H1 (cell line): ENCODE data around the gene TMCC3. TPM values are rescaled to one million over a fixed set of nuclear protein-coding genes. Genes with fewer than 3 reads are reported as not detected.

Source experiments
- CTCF ChIA-PET: fragments of 300-600 bp; sonication (Branson Sonifier 250); formaldehyde crosslinking; loops from one replicate; lab custom pipeline; 2021; ENCODE audit not compliant: partially characterized antibody; lab: Charles Lee
- POLR2A ChIA-PET: fragments of 300-600 bp; sonication (Branson Sonifier 250); formaldehyde crosslinking; loops from one replicate; lab custom pipeline; 2021; ENCODE audit warnings: inconsistent platforms; ENCODE audit not compliant: partially characterized antibody; lab: Charles Lee
- DNase-seq, 2 experiments: peaks; one replicate each; pipeline versions ENCODE4 v3.0.0 to v3.0.0-alpha.2; 2010 to 2022; ENCODE audit warnings: low spot score in 2 of 2, low read depth in 1 of 2, mixed read lengths in 1 of 2
- FAIRE-seq: peaks from 2 replicates; lab custom pipeline; 2011; peaks lifted over from hg19 to GRCh38; lab: Jason Lieb, UNC
- H2AFZ ChIP-seq: 2 replicates; pipeline ENCODE4 v1.8.1; 2012; ENCODE audit warnings: low read length, inconsistent platforms
- H2AK5ac ChIP-seq: 2 replicates; pipeline ENCODE4 v1.6.1; 2013; ENCODE audit warnings: low read depth, low read length
- H2BK120ac ChIP-seq: replicated peaks from 2 replicates; pipeline ENCODE3; 2013; ENCODE audit warnings: low read depth, low read length, inconsistent platforms
- H2BK12ac ChIP-seq: 2 replicates; pipeline ENCODE4 v1.6.1; 2013; ENCODE audit warnings: low read depth, low read length
- H2BK15ac ChIP-seq: 2 replicates; pipeline ENCODE4 v1.6.1; 2013; ENCODE audit warnings: low read length
- H2BK20ac ChIP-seq: 2 replicates; pipeline ENCODE4 v1.6.1; 2013; ENCODE audit warnings: low read length
- H2BK5ac ChIP-seq: 2 replicates; pipeline ENCODE4 v1.6.1; 2013; ENCODE audit warnings: low read depth, low read length
- H3K14ac ChIP-seq: 2 replicates; pipeline ENCODE4 v1.6.1; 2013; ENCODE audit warnings: inconsistent platforms; ENCODE audit not compliant: insufficient read length
- H3K18ac ChIP-seq: 2 replicates; pipeline ENCODE4 v1.6.1; 2013; ENCODE audit warnings: low read length; ENCODE audit errors: extremely low read depth
- H3K23ac ChIP-seq: 2 replicates; pipeline ENCODE4 v1.6.1; 2013; ENCODE audit warnings: inconsistent platforms; ENCODE audit not compliant: insufficient read length
- H3K23me2 ChIP-seq: 2 replicates; pipeline ENCODE4 v1.6.1; 2013; ENCODE audit warnings: low read depth, low read length
- H3K27ac ChIP-seq: 2 replicates; pipeline ENCODE4 v1.6.1; 2011; ENCODE audit warnings: low read depth, low read length, inconsistent platforms
- H3K27me3 ChIP-seq, 4 experiments: replicated peaks in 1 of 4; 1 replicate in 1 of 4; 2 replicates in 3 of 4; pipeline versions ENCODE4 v1.6.1 to v1.8.1; 2011 to 2013; ENCODE audit warnings: low read length in 3 of 4, mild to moderate bottlenecking in 3 of 4, inconsistent platforms in 2 of 4, mixed read lengths in 2 of 4, moderate library complexity in 1 of 4; ENCODE audit not compliant: control insufficient read depth in 3 of 4, insufficient read depth in 3 of 4; ENCODE audit errors: extremely low read depth in 1 of 4
- H3K36me3 ChIP-seq, 4 experiments: 2 replicates each; pipeline versions ENCODE4 v1.6.1 to v1.8.1; 2011 to 2013; ENCODE audit warnings: mild to moderate bottlenecking in 4 of 4, low read length in 3 of 4, moderate library complexity in 2 of 4, control low read depth in 1 of 4, inconsistent platforms in 1 of 4; ENCODE audit not compliant: insufficient read depth in 4 of 4, control insufficient read depth in 2 of 4
- H3K4ac ChIP-seq: replicated peaks from 2 replicates; pipeline ENCODE3; 2013; ENCODE audit warnings: low read length, low read depth, mixed read lengths, inconsistent platforms; ENCODE audit not compliant: insufficient read length
- H3K4me1 ChIP-seq, 4 experiments: replicated peaks in 1 of 4; 1 replicate in 1 of 4; 2 replicates in 3 of 4; pipeline versions ENCODE4 v1.6.1 to v1.8.1; 2011 to 2013; ENCODE audit warnings: low read length in 3 of 4, inconsistent platforms in 2 of 4, mixed read lengths in 1 of 4; ENCODE audit not compliant: insufficient read depth in 4 of 4, control insufficient read depth in 3 of 4
- H3K4me2 ChIP-seq, 2 experiments: 2 replicates each; pipeline versions ENCODE4 v1.6.1 to v1.8.1; 2011 to 2013; ENCODE audit warnings: low read depth in 2 of 2, low read length in 2 of 2, control low read depth in 1 of 2, inconsistent platforms in 1 of 2, mild to moderate bottlenecking in 1 of 2; ENCODE audit not compliant: insufficient read depth in 1 of 2
- H3K4me3 ChIP-seq, 4 experiments: fragments of 200-600, 300-600 bp in 1 of 4; sonication (generic), shearing (Covaris generic), sonication (Bioruptor Twin) in 1 of 4; 2 replicates each; pipeline versions ENCODE4 v1.5.1 to v1.8.1; 2011 to 2016; ENCODE audit warnings: low read length in 4 of 4, low read depth in 3 of 4, control low read depth in 2 of 4, inconsistent platforms in 2 of 4, mild to moderate bottlenecking in 2 of 4, mixed read lengths in 1 of 4, moderate library complexity in 1 of 4; ENCODE audit not compliant: insufficient read depth in 2 of 4; ENCODE audit errors: extremely low read depth in 1 of 4
- H3K56ac ChIP-seq: replicated peaks from 2 replicates; pipeline ENCODE3; 2013; ENCODE audit warnings: low read depth, mild to moderate bottlenecking, mixed read lengths, low read length, inconsistent platforms; ENCODE audit not compliant: insufficient read length
- H3K79me1 ChIP-seq: 2 replicates; pipeline ENCODE4 v1.6.1; 2013; ENCODE audit warnings: low read depth, low read length, control low read depth
- H3K79me2 ChIP-seq, 2 experiments: 2 replicates each; pipeline versions ENCODE4 v1.6.1 to v1.8.1; 2012 to 2013; ENCODE audit warnings: low read length in 2 of 2, mild to moderate bottlenecking in 2 of 2, inconsistent platforms in 1 of 2; ENCODE audit not compliant: insufficient read depth in 2 of 2, control insufficient read depth in 1 of 2
- H3K9ac ChIP-seq, 4 experiments: replicated peaks in 1 of 4; 1 replicate in 1 of 4; 2 replicates in 3 of 4; pipeline versions ENCODE4 v1.6.1 to v1.8.1; 2011 to 2013; ENCODE audit warnings: low read depth in 3 of 4, low read length in 3 of 4, control low read depth in 2 of 4, mild to moderate bottlenecking in 2 of 4, moderate library complexity in 2 of 4, inconsistent platforms in 1 of 4; ENCODE audit errors: extremely low read depth in 1 of 4
- H3K9me3 ChIP-seq, 2 experiments: 2 replicates each; pipeline versions ENCODE4 v1.6.1 to v1.8.1; 2012 to 2013; ENCODE audit warnings: mild to moderate bottlenecking in 2 of 2, moderate library complexity in 2 of 2, control low read depth in 1 of 2, inconsistent platforms in 1 of 2, low read depth in 1 of 2, low read length in 1 of 2, mixed read lengths in 1 of 2; ENCODE audit not compliant: insufficient read depth in 2 of 2
- H4K20me1 ChIP-seq, 2 experiments: replicated peaks in 1 of 2; 2 replicates each; pipeline versions ENCODE3 to v1.8.1; 2011 to 2013; ENCODE audit warnings: inconsistent platforms in 2 of 2, low read length in 2 of 2, mild to moderate bottlenecking in 1 of 2; ENCODE audit not compliant: insufficient read depth in 2 of 2, control insufficient read depth in 1 of 2
- H4K5ac ChIP-seq: 2 replicates; pipeline ENCODE4 v1.6.1; 2013; ENCODE audit warnings: low read length, low read depth, mixed read lengths, inconsistent platforms; ENCODE audit not compliant: insufficient read length
- H4K8ac ChIP-seq: 2 replicates; pipeline ENCODE4 v1.8.0; 2013; ENCODE audit warnings: mild to moderate bottlenecking, moderate library complexity, low read length, inconsistent platforms; ENCODE audit not compliant: insufficient read depth; ENCODE audit errors: extremely low read depth
- H4K91ac ChIP-seq: replicated peaks from 2 replicates; pipeline ENCODE3; 2013; ENCODE audit warnings: low read length, mixed read lengths, inconsistent platforms; ENCODE audit not compliant: insufficient read length
- E2F6 ChIP-seq: IDR thresholded peaks from 2 replicates; pipeline ENCODE4 v1.6.1; 2012; ENCODE audit warnings: inconsistent platforms
- GTF2F1 ChIP-seq: IDR thresholded peaks from 2 replicates; pipeline ENCODE4 v1.6.1; 2012; ENCODE audit warnings: low read depth, low read length, improper control_type of control experiment, borderline replicate concordance
- HDAC2 ChIP-seq, 2 experiments: fragments of 300-600 bp in 1 of 2; sonication (generic) in 1 of 2; IDR thresholded peaks; 2 replicates each; pipeline ENCODE4 v1.6.1; 2011 to 2012; ENCODE audit warnings: low read depth in 2 of 2, low read length in 2 of 2, mild to moderate bottlenecking in 2 of 2, moderate library complexity in 2 of 2, borderline replicate concordance in 1 of 2, inconsistent platforms in 1 of 2
- POLR2AphosphoS5 ChIP-seq: IDR thresholded peaks from 2 replicates; pipeline ENCODE4 v1.6.1; 2011; ENCODE audit warnings: low read depth, low read length
- RAD21 ChIP-seq, 2 experiments: IDR thresholded peaks in 1 of 2; conservative IDR thresholded peaks in 1 of 2; 2 replicates each; pipeline ENCODE4 v1.6.1; 2011; ENCODE audit warnings: low read depth in 2 of 2, low read length in 2 of 2, improper control_type of control experiment in 1 of 2, inconsistent platforms in 1 of 2, mild to moderate bottlenecking in 1 of 2, moderate library complexity in 1 of 2
- TAF1 ChIP-seq: IDR thresholded peaks from 2 replicates; pipeline ENCODE4 v1.6.1; 2011; ENCODE audit warnings: mild to moderate bottlenecking, low read depth, low read length
- WGBS, 2 experiments: shearing (Covaris generic) in 1 of 2; methylation state at CpG; one replicate each; pipeline versions ENCODE4 v1.1.6 to v1.1.7; 2013 to 2015; ENCODE audit warnings: low lambda C conversion rate in 2 of 2, mixed read lengths in 2 of 2, inconsistent platforms in 1 of 2, low coverage in 1 of 2, missing lambda C conversion rate in 1 of 2; ENCODE audit not compliant: insufficient replicate concordance in 2 of 2, insufficient coverage in 1 of 2, insufficient read length in 1 of 2; ENCODE audit errors: extremely low coverage in 1 of 2, missing lambda C conversion rate in 1 of 2; 5-methylcytosine and 5-hydroxymethylcytosine counted together
- polyA plus RNA-seq, 7 experiments: library from polyadenylated mRNA; depleted of rRNA in 3 of 7; stranded (reverse) in 5 of 7; unstranded in 2 of 7; fragments of >200 nt in 5 of 7; fragments of 200-250 nt in 2 of 7; gene quantifications; 1 replicate in 5 of 7; 2 replicates in 1 of 7; 4 replicates in 1 of 7; pipeline versions ENCODE4 v1.2.1 to v1.2.3, GENCODE V29; 2011 to 2013; ENCODE audit warnings: missing spikeins in 2 of 7, mixed read lengths in 2 of 7
- total RNA-seq: library from RNA; stranded (reverse); fragmentation: NEBNext Ultra II Directional; extraction: Animal tissue kit (Norgen Biotek cat#: 25700); gene quantifications from 2 replicates; pipeline ENCODE4 v1.2.1, GENCODE V29; 2021

Gene TMCC3
- total and polyA plus RNA-seq, 2 of the 8 experiments (the other 6 are each of a cell fraction or from before 2014, with no cell fraction given): 1.7 to 4.1 TPM

DNA sequence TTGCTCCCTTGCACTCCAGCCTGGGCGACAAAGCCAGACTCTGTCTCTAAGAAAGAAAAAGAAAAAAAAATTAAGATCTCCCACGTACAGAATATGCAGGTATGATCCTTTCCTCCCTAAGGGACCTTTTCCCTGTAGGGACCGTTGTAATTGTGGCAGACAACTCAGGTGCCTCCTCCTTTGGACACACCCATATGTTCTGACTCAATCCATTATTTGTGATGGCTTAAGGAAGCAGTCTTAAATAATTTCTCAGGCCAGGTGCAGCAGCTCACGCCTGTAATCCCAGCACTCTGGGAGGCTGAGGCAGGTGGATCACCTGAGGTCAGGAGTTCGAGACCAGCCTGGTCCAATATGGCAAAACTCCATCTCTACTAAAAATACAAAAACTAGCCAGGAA is 53.1 kb downstream of the TMCC3 start:
- Histone ChIP-seq H3K18ac (no peak overlapping the region), H2BK12ac (no peak overlapping the region), H2BK20ac (no peak overlapping the region), H3K79me2 (no peaks in the 10 kb centered on the region), H3K4me2 (no peak overlapping the region), H4K8ac (no peak overlapping the region), H3K23ac (no peak overlapping the region), H3K27ac (no peak overlapping the region), H3K4me1 (no peaks in the 10 kb centered on the region), H4K91ac (no peak overlapping the region), H3K23me2 (no peaks in the 10 kb centered on the region), H3K9me3 (no peaks in the 10 kb centered on the region), H3K4me3 (no peak overlapping the region), H4K20me1 (no peaks in the 10 kb centered on the region), H3K36me3 (no peaks in the 10 kb centered on the region), H3K4ac (no peak overlapping the region), H3K27me3 (no peaks in the 10 kb centered on the region), H3K56ac (no peak overlapping the region), H3K79me1 (no peaks in the 10 kb centered on the region), H3K9ac (no peak overlapping the region), H3K14ac (no peak overlapping the region), H2AK5ac (no peak overlapping the region), H2BK120ac (no peak overlapping the region), H2BK5ac (no peak overlapping the region), H4K5ac (no peak overlapping the region), H2AFZ (no peak overlapping the region), H2BK15ac (no peak overlapping the region)
- FAIRE-seq: no peak
- POLR2A ChIA-PET: no interaction called here
- CTCF ChIA-PET: no interaction called here
- no peak for DNase-seq
- WGBS, 2 experiments: 85% methylated on average over 5 of the region's 5 CpGs; no CpG with 5 or more reads in 1 of the 2 experiments
- no peak for TF ChIP-seq RAD21 (IDR thresholded peaks at IDR 0.05 in 1 of 2, conservative IDR thresholded peaks at IDR 0.05 in 1 of 2; ENCODE audit: low read depth in 2 of 2, low read length in 2 of 2)
- no peak for TF ChIP-seq POLR2AphosphoS5
- TF ChIP-seq HDAC2 (IDR thresholded peaks at IDR 0.05; ENCODE audit: borderline replicate concordance in 1 of 2, low read depth in 2 of 2, low read length in 2 of 2): no peak
- no peak for TF ChIP-seq TAF1
- TF ChIP-seq GTF2F1: no peak
- no peak for TF ChIP-seq E2F6
